Measurements from ENCODE around the gene GGNBP2. TPM values are rescaled to one million over a fixed set of nuclear protein-coding genes. Genes with fewer than 3 reads are reported as not detected.

The GGNBP2 gene
- total RNA-seq, 1 donor, result 61.9 TPM

GRCh38 chr17:36510636-36511035 lies 34.1 kb upstream of the GGNBP2 start:
- DNase-seq (ENCODE audit: insufficient read length, low spot score, missing footprints), result no peak
- no peak for TF ChIP-seq CTCF (IDR thresholded peaks at IDR 0.05; ENCODE audit: extremely low read depth, low read depth, low read length)
- no peak overlapping the region for H3K27ac ChIP-seq (ENCODE audit: low read depth, low read length)
- no peaks in the 10 kb centered on the region for H3K79me2 ChIP-seq (ENCODE audit: insufficient read depth, low read length)
- H3K4me2 ChIP-seq (ENCODE audit: insufficient read depth, low read length), result no peak overlapping the region
- H3K4me1 ChIP-seq (ENCODE audit: insufficient read depth, low read length), result no peaks in the 10 kb centered on the region
- no peaks in the 10 kb centered on the region for H3K27me3 ChIP-seq (ENCODE audit: insufficient read depth, low read length)
- no peak overlapping the region for H3K4me3 ChIP-seq (ENCODE audit: insufficient read depth, low read length)
- no peak overlapping the region for H2AFZ ChIP-seq (ENCODE audit: low read length)
- H4K20me1 ChIP-seq (ENCODE audit: insufficient read depth, low read length), result no peaks in the 10 kb centered on the region
- no peaks in the 10 kb centered on the region for H3K9me3 ChIP-seq (ENCODE audit: low read depth, low read length)
- peaks cover 28% of the 10 kb centered on the region for H3K36me3 ChIP-seq (ENCODE audit: insufficient read depth, low read length)

GRCh38 chr17:36511216-36511615 lies 33.5 kb upstream of the GGNBP2 start:
- H3K27ac ChIP-seq (ENCODE audit: low read depth, low read length), result no peak overlapping the region
- no peaks in the 10 kb centered on the region for H3K9me3 ChIP-seq (ENCODE audit: low read depth, low read length)
- no peak overlapping the region for H2AFZ ChIP-seq (ENCODE audit: low read length)
- peaks cover 24% of the 10 kb centered on the region for H3K36me3 ChIP-seq (ENCODE audit: insufficient read depth, low read length)
- H3K4me1 ChIP-seq (ENCODE audit: insufficient read depth, low read length), result no peaks in the 10 kb centered on the region
- H3K4me2 ChIP-seq (ENCODE audit: insufficient read depth, low read length), result no peak overlapping the region
- no peak for DNase-seq (ENCODE audit: insufficient read length, low spot score, missing footprints)
- H3K79me2 ChIP-seq (ENCODE audit: insufficient read depth, low read length), result no peaks in the 10 kb centered on the region
- no peaks in the 10 kb centered on the region for H4K20me1 ChIP-seq (ENCODE audit: insufficient read depth, low read length)
- TF ChIP-seq CTCF (IDR thresholded peaks at IDR 0.05; ENCODE audit: extremely low read depth, low read depth, low read length), result no peak
- H3K27me3 ChIP-seq (ENCODE audit: insufficient read depth, low read length), result no peaks in the 10 kb centered on the region
- H3K4me3 ChIP-seq (ENCODE audit: insufficient read depth, low read length), result no peak overlapping the region

GRCh38 chr17:36512641-36513040 lies 32.1 kb upstream of the GGNBP2 start:
- Histone ChIP-seq H3K4me2 (ENCODE audit: insufficient read depth, low read length) (no peak overlapping the region), H3K4me1 (ENCODE audit: insufficient read depth, low read length) (no peaks in the 10 kb centered on the region), H3K4me3 (ENCODE audit: insufficient read depth, low read length) (no peak overlapping the region), H3K27ac (ENCODE audit: low read depth, low read length) (no peak overlapping the region), H3K36me3 (ENCODE audit: insufficient read depth, low read length) (peaks cover 12% of the 10 kb centered on the region), H2AFZ (ENCODE audit: low read length) (no peak overlapping the region), H3K9me3 (ENCODE audit: low read depth, low read length) (no peaks in the 10 kb centered on the region), H3K27me3 (ENCODE audit: insufficient read depth, low read length) (no peaks in the 10 kb centered on the region), H4K20me1 (ENCODE audit: insufficient read depth, low read length) (no peaks in the 10 kb centered on the region), H3K79me2 (ENCODE audit: insufficient read depth, low read length) (no peaks in the 10 kb centered on the region)
- DNase-seq (ENCODE audit: insufficient read length, low spot score, missing footprints), result no peak
- TF ChIP-seq CTCF (IDR thresholded peaks at IDR 0.05; ENCODE audit: extremely low read depth, low read depth, low read length), result no peak

- Histone ChIP-seq H3K27ac (ENCODE audit: low read depth, low read length) (no peak overlapping the region), H2AFZ (ENCODE audit: low read length) (no peak overlapping the region), H3K9me3 (ENCODE audit: low read depth, low read length) (no peaks in the 10 kb centered on the region), H3K4me1 (ENCODE audit: insufficient read depth, low read length) (no peaks in the 10 kb centered on the region), H4K20me1 (ENCODE audit: insufficient read depth, low read length) (no peaks in the 10 kb centered on the region), H3K36me3 (ENCODE audit: insufficient read depth, low read length) (peaks cover 10% of the 10 kb centered on the region), H3K4me3 (ENCODE audit: insufficient read depth, low read length) (no peak overlapping the region), H3K4me2 (ENCODE audit: insufficient read depth, low read length) (no peak overlapping the region), H3K79me2 (ENCODE audit: insufficient read depth, low read length) (no peaks in the 10 kb centered on the region), H3K27me3 (ENCODE audit: insufficient read depth, low read length) (no peaks in the 10 kb centered on the region)
- TF ChIP-seq CTCF (IDR thresholded peaks at IDR 0.05; ENCODE audit: extremely low read depth, low read depth, low read length), result no peak
- no peak for DNase-seq (ENCODE audit: insufficient read length, low spot score, missing footprints)
Observed at GRCh38 chr17:36514856-36515255, 29.9 kb upstream of the GGNBP2 start.
